Epithelial cell of esophagus (primary cell): ENCODE results near the gene ZNF462.

Experiments
- DNase-seq: peaks from one replicate; pipeline ENCODE4 v3.0.0; 2010; ENCODE audit warnings: low read depth
- H3K4me3 ChIP-seq: 2 replicates; pipeline ENCODE4 v1.5.1; 2011; ENCODE audit warnings: mild to moderate bottlenecking, low read length, control low read depth
- CTCF ChIP-seq: IDR thresholded peaks from 2 replicates; pipeline ENCODE4 v1.5.1; 2011; ENCODE audit warnings: low read depth, mild to moderate bottlenecking, low read length, control low read depth, inconsistent platforms; ENCODE audit not compliant: insufficient read depth; ENCODE audit errors: missing control alignments

Gene ZNF462

GRCh38 chr9:106862110-106862820 lies 701 bp upstream of the ZNF462 start:
- peak; percentile 48 for DNase-seq
- TF ChIP-seq CTCF, result no peak
- H3K4me3 ChIP-seq, result peak overlapping the region; percentile 80

GRCh38 chr9:106864373-106865143 lies 1.6 kb downstream of the ZNF462 start:
- TF ChIP-seq CTCF, result no peak
- DNase-seq, result peak; percentile 67
- H3K4me3 ChIP-seq, result peak overlapping the region; percentile 80

- peak overlapping the region; percentile 80 for H3K4me3 ChIP-seq
- no peak for TF ChIP-seq CTCF
- DNase-seq, result no peak
Observed at GRCh38 chr9:106866243-106866642, 3.3 kb downstream of the ZNF462 start.

GRCh38 chr9:106867286-106867685 lies 4.3 kb downstream of the ZNF462 start:
- no peak for DNase-seq
- H3K4me3 ChIP-seq, result no peak overlapping the region
- TF ChIP-seq CTCF, result no peak

GRCh38 chr9:106868087-106868486 lies 5.1 kb downstream of the ZNF462 start:
- DNase-seq, result no peak
- H3K4me3 ChIP-seq, result no peak overlapping the region
- no peak for TF ChIP-seq CTCF

- DNase-seq, result peak; percentile 36
- no peak for TF ChIP-seq CTCF
Observed at GRCh38 chr9:106868565-106868964, 5.6 kb downstream of the ZNF462 start.

More at GRCh38 chr9:106868565-106868964, 5.6 kb downstream of the ZNF462 start:
- no peak overlapping the region for H3K4me3 ChIP-seq
